Measurements from ENCODE around the gene TIMP3. TPM values are rescaled to one million over a fixed set of nuclear protein-coding genes. Genes with fewer than 3 reads are reported as not detected.

The TIMP3 gene
- total RNA-seq, 3 donors from 2014 or later: 269 to 1,246 (median 290) TPM

DNA sequence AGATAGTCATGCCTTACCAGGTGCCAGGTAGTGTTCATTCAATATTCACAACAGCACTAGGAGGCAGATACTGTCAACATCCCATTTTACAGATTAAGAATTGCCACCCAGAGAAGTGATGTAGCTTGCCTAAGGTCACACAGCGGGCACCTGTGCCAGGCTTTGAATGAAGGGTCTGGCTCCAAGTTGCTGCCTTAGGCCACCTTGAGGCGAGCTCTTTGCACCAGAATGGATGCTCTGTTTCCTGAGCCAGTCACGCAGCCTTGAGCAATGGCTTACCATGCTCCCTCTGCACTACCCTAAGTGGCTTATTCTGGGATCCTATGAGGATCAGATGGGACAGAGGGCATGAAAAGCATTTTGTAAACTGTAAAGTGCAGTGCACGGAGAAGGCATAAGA lies 25.1 kb upstream of the TIMP3 start:
- Histone ChIP-seq H3K27me3 (no peaks in the 10 kb centered on the region), H3K4me3 (no peak overlapping the region), H3K36me3 (no peaks in the 10 kb centered on the region), H3K9me3 (no peaks in the 10 kb centered on the region), H3K27ac (no peak overlapping the region), H3K4me1 (no peaks in the 10 kb centered on the region)
- intact Hi-C loops (cut with DNase I; ENCODE audit: low total_unique reads): no loop called here
- TF ChIP-seq CTCF (IDR thresholded peaks at IDR 0.05): no peak
- no peak for TF ChIP-seq POLR2A (IDR thresholded peaks at IDR 0.05)
- no peak for TF ChIP-seq POLR2AphosphoS5 (IDR thresholded peaks at IDR 0.05)
- DNase-seq (ENCODE audit: low spot score in 2 of 2): no peak

DNA sequence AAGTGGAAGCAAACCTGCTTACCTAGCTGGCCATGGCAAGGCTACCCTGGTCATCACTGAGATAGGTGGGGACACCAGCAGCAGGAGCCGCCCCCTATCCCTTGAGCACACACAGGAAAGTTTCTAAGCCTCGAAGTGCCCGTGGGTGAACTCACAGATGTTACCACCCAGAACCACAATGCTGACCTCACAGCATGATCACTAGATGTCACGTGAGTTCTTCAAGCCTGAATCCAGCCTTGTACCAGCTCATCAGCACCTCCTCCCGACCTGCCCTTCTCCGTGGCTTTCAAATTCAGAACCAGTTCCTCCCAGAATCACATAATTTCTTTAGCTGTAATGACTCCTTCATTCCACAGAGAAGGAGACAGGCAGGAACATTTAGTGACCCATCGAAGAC lies 24.7 kb upstream of the TIMP3 start:
- Histone ChIP-seq H3K4me1 (no peaks in the 10 kb centered on the region), H3K9me3 (no peaks in the 10 kb centered on the region), H3K27me3 (no peaks in the 10 kb centered on the region), H3K27ac (no peak overlapping the region), H3K36me3 (no peaks in the 10 kb centered on the region), H3K4me3 (no peak overlapping the region)
- intact Hi-C loops (cut with DNase I; ENCODE audit: low total_unique reads): no loop called here
- TF ChIP-seq POLR2A (IDR thresholded peaks at IDR 0.05) (no peak), CTCF (IDR thresholded peaks at IDR 0.05) (no peak), POLR2AphosphoS5 (IDR thresholded peaks at IDR 0.05) (no peak)
- DNase-seq (ENCODE audit: low spot score in 2 of 2): no peak

DNA sequence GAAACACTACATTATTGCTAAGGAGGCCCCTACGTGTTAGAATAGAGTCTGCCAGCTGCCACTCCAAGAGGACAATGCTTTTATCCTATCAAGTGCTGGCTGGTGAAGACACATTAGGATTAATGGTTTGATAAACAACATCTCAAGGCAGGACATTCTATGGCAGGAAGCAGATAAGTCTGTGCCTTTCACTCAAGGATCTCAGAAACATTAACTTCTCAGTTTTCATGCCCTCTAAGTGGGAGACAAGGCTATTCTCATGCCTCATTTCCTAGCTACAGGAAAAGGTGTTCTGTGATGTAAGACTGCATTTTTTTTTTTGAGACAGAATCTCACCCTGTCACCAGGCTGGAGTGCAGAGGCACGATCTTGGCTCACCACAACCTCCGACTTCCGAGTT lies 23.5 kb upstream of the TIMP3 start:
- Histone ChIP-seq H3K9me3 (no peaks in the 10 kb centered on the region), H3K4me1 (no peaks in the 10 kb centered on the region), H3K27ac (no peak overlapping the region), H3K27me3 (no peaks in the 10 kb centered on the region), H3K36me3 (no peaks in the 10 kb centered on the region), H3K4me3 (no peak overlapping the region)
- TF ChIP-seq CTCF (IDR thresholded peaks at IDR 0.05): no peak
- TF ChIP-seq POLR2AphosphoS5 (IDR thresholded peaks at IDR 0.05): no peak
- TF ChIP-seq POLR2A (IDR thresholded peaks at IDR 0.05): no peak
- no peak for DNase-seq (ENCODE audit: low spot score in 2 of 2)
- intact Hi-C loops (cut with DNase I; ENCODE audit: low total_unique reads): no loop called here

DNA sequence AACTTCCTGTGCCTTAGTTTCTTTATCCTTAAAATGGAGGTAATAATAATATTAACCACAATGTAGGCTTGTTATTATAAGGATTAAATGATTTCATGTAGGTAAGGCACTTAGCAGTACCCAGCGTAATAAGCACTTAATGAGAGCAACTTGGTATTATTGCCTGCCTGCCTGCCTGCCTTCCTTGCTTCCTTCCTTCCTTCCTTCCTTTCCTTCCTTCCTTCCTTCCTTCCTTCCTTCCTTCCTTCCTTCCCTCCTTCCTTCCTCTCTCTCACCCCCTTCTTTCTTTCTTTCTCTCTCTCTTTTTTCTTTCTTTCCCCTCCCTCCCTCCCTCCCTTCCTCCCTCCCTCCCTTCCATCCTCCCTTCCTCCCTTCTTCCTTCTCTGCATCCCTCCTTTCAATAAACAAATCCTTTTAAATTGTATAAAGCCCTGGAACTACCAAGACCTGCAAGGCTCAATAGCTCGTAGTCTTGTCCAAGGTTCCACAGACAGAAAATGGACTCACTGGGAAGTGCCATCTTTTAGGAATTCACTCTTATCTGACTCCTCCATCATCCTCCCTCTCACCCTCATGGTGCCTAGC lies 20.7 kb upstream of the TIMP3 start:
- intact Hi-C loops (cut with DNase I; ENCODE audit: low total_unique reads): no loop called here
- Histone ChIP-seq H3K9me3 (no peaks in the 10 kb centered on the region), H3K27me3 (no peaks in the 10 kb centered on the region), H3K4me3 (no peak overlapping the region), H3K36me3 (no peaks in the 10 kb centered on the region), H3K27ac (peak overlapping the region; percentile 73 to 79), H3K4me1 (no peaks in the 10 kb centered on the region)
- TF ChIP-seq POLR2A (IDR thresholded peaks at IDR 0.05): no peak
- TF ChIP-seq CTCF (IDR thresholded peaks at IDR 0.05): no peak
- TF ChIP-seq POLR2AphosphoS5 (IDR thresholded peaks at IDR 0.05): no peak
- no peak for DNase-seq (ENCODE audit: low spot score in 2 of 2)

GRCh38 chr22:32781695-32782094 lies 19.8 kb upstream of the TIMP3 start:
- no peaks in the 10 kb centered on the region for H3K27me3 ChIP-seq
- TF ChIP-seq POLR2AphosphoS5 (IDR thresholded peaks at IDR 0.05) (no peak), POLR2A (IDR thresholded peaks at IDR 0.05) (no peak), CTCF (IDR thresholded peaks at IDR 0.05) (no peak)
- intact Hi-C loops (cut with DNase I; ENCODE audit: low total_unique reads): no loop called here
- no peaks in the 10 kb centered on the region for H3K9me3 ChIP-seq
- no peaks in the 10 kb centered on the region for H3K4me1 ChIP-seq
- H3K36me3 ChIP-seq: no peaks in the 10 kb centered on the region
- no peak overlapping the region for H3K4me3 ChIP-seq
- H3K27ac ChIP-seq: peak overlapping the region in 1 of 2 donors; percentile 4
- no peak for DNase-seq (ENCODE audit: low spot score in 2 of 2)

Measured in breast epithelium (tissue), 4 donors.